ENCODE data around the gene CNTNAP2. TPM values are rescaled to one million over a fixed set of nuclear protein-coding genes. Genes with fewer than 3 reads are reported as not detected.

The CNTNAP2 gene
- total RNA-seq, 2 experiments from 2014 or later: 0.28 TPM; not detected in 1

GRCh38 chr7:148223738-148224137 lies 2107.1 kb downstream of the CNTNAP2 start:
- Histone ChIP-seq H3K27ac (ENCODE audit: low read depth, low read length, poor library complexity, severe bottlenecking) (no peak overlapping the region), H3K79me2 (ENCODE audit: insufficient read depth, low read depth, low read length) (no peaks in the 10 kb centered on the region), H3K4me2 (ENCODE audit: low read length) (no peak overlapping the region), H3K4me1 (ENCODE audit: insufficient read depth, low read length, poor library complexity, severe bottlenecking) (no peaks in the 10 kb centered on the region), H3K4me3 (ENCODE audit: low read depth, low read length, poor library complexity, severe bottlenecking) (no peak overlapping the region), H3K9me3 (ENCODE audit: low read length) (no peaks in the 10 kb centered on the region), H4K20me1 (ENCODE audit: insufficient read depth, low read length) (no peaks in the 10 kb centered on the region), H3K9me2 (ENCODE audit: insufficient read depth, low read length) (no peaks in the 10 kb centered on the region), H3K36me3 (ENCODE audit: insufficient read depth, low read length) (no peaks in the 10 kb centered on the region), H2AFZ (ENCODE audit: low read length) (no peak overlapping the region)
- ChIA-PET POLR2A (no interaction called here), CTCF (ENCODE audit: unreplicated experiment) (no interaction called here)
- BruUV-seq (replicated peaks): no TSS peak
- no peak for TF ChIP-seq CTCF (conservative IDR thresholded peaks at IDR 0.05; ENCODE audit: low read length)
- TF ChIP-seq EZH2phosphoT487 (IDR thresholded peaks at IDR 0.05; ENCODE audit: borderline replicate concordance, low read depth, low read length): no peak
- no peak for DNase-seq (ENCODE audit: low spot score)
- intact Hi-C loops (cut with micrococcal nuclease; ENCODE audit: unreplicated experiment): no loop called here

- no peaks in the 10 kb centered on the region for H3K4me1 ChIP-seq (ENCODE audit: insufficient read depth, low read length, poor library complexity, severe bottlenecking)
- H3K4me3 ChIP-seq (ENCODE audit: low read depth, low read length, poor library complexity, severe bottlenecking): no peak overlapping the region
- ChIA-PET POLR2A (no interaction called here), CTCF (ENCODE audit: unreplicated experiment) (no interaction called here)
- H3K27ac ChIP-seq (ENCODE audit: low read depth, low read length, poor library complexity, severe bottlenecking): no peak overlapping the region
- no peaks in the 10 kb centered on the region for H3K9me3 ChIP-seq (ENCODE audit: low read length)
- no peak for DNase-seq (ENCODE audit: low spot score)
- no peaks in the 10 kb centered on the region for H3K36me3 ChIP-seq (ENCODE audit: insufficient read depth, low read length)
- intact Hi-C loops (cut with micrococcal nuclease; ENCODE audit: unreplicated experiment): no loop called here
- no peak overlapping the region for H3K4me2 ChIP-seq (ENCODE audit: low read length)
- H3K9me2 ChIP-seq (ENCODE audit: insufficient read depth, low read length): no peaks in the 10 kb centered on the region
- no peaks in the 10 kb centered on the region for H4K20me1 ChIP-seq (ENCODE audit: insufficient read depth, low read length)
- H3K79me2 ChIP-seq (ENCODE audit: insufficient read depth, low read depth, low read length): no peaks in the 10 kb centered on the region
- BruUV-seq (replicated peaks): no TSS peak
- H2AFZ ChIP-seq (ENCODE audit: low read length): no peak overlapping the region
- TF ChIP-seq EZH2phosphoT487 (IDR thresholded peaks at IDR 0.05; ENCODE audit: borderline replicate concordance, low read depth, low read length): no peak
- TF ChIP-seq CTCF (conservative IDR thresholded peaks at IDR 0.05; ENCODE audit: low read length): no peak
Measured at GRCh38 chr7:148230296-148230695, 2113.7 kb downstream of the CNTNAP2 start.

GRCh38 chr7:148230883-148231282 lies 2114.3 kb downstream of the CNTNAP2 start:
- no TSS peak for BruUV-seq (replicated peaks)
- Histone ChIP-seq H4K20me1 (ENCODE audit: insufficient read depth, low read length) (no peaks in the 10 kb centered on the region), H3K36me3 (ENCODE audit: insufficient read depth, low read length) (no peaks in the 10 kb centered on the region), H2AFZ (ENCODE audit: low read length) (no peak overlapping the region), H3K4me2 (ENCODE audit: low read length) (no peak overlapping the region), H3K4me1 (ENCODE audit: insufficient read depth, low read length, poor library complexity, severe bottlenecking) (no peaks in the 10 kb centered on the region), H3K9me2 (ENCODE audit: insufficient read depth, low read length) (no peaks in the 10 kb centered on the region), H3K4me3 (ENCODE audit: low read depth, low read length, poor library complexity, severe bottlenecking) (no peak overlapping the region), H3K79me2 (ENCODE audit: insufficient read depth, low read depth, low read length) (no peaks in the 10 kb centered on the region), H3K27ac (ENCODE audit: low read depth, low read length, poor library complexity, severe bottlenecking) (no peak overlapping the region), H3K9me3 (ENCODE audit: low read length) (no peaks in the 10 kb centered on the region)
- TF ChIP-seq CTCF (conservative IDR thresholded peaks at IDR 0.05; ENCODE audit: low read length) (no peak), EZH2phosphoT487 (IDR thresholded peaks at IDR 0.05; ENCODE audit: borderline replicate concordance, low read depth, low read length) (no peak)
- intact Hi-C loops (cut with micrococcal nuclease; ENCODE audit: unreplicated experiment): no loop called here
- POLR2A ChIA-PET: no interaction called here
- CTCF ChIA-PET (ENCODE audit: unreplicated experiment): no interaction called here
- DNase-seq (ENCODE audit: low spot score): no peak
